Stimulated activated naive CD8-positive, alpha-beta T cell treated with anti-CD3 and anti-CD28 coated beads, Interleukin-15, amount 100 ng/mL, for 72 hours (primary cell): ENCODE data around the gene BEST1.

Experiments
- ATAC-seq: fragments of 150-1000 bp; cut with Tn5 transposase; 2 replicates; pipeline ENCODE4 v1.10.0; 2021; ENCODE audit warnings: mild to moderate bottlenecking, moderate library complexity
- DNase-seq, 2 donors: peaks; one replicate each; pipeline ENCODE4 v3.0.0; 2021 to 2022
- H3K27ac Mint-ChIP-seq, 2 donors: one replicate each; pipeline ENCODE4 v1.8.0; 2022; ENCODE audit warnings: mild to moderate bottlenecking in 2 of 2, mixed read lengths in 2 of 2, moderate library complexity in 2 of 2
- H3K27me3 Mint-ChIP-seq: one replicate; pipeline ENCODE4 v1.8.0; 2022; ENCODE audit warnings: mixed read lengths
- H3K4me1 Mint-ChIP-seq: one replicate; pipeline ENCODE4 v1.8.0; 2022; ENCODE audit warnings: mild to moderate bottlenecking, mixed read lengths
- H3K4me3 Mint-ChIP-seq, 2 donors: one replicate each; pipeline ENCODE4 v1.8.0; 2022; ENCODE audit warnings: mild to moderate bottlenecking in 2 of 2, mixed read lengths in 2 of 2, moderate library complexity in 1 of 2
- H3K9me3 Mint-ChIP-seq, 2 donors: one replicate each; pipeline ENCODE4 v1.8.0; 2022; ENCODE audit warnings: mixed read lengths in 2 of 2

Gene BEST1

GRCh38 chr11:61973476-61974162 is 23.5 kb downstream of the BEST1 start:
- H3K4me1 Mint-ChIP-seq: peaks cover 71% of the 10 kb centered on the region
- DNase-seq (peak in 1 of 2 donors; percentile 11), ATAC-seq (no peak)
- no peaks in the 10 kb centered on the region for H3K27me3 Mint-ChIP-seq
- H3K27ac Mint-ChIP-seq: peak overlapping the region; percentile 96
- H3K4me3 Mint-ChIP-seq: peak overlapping the region; percentile 49 to 53
- no peaks in the 10 kb centered on the region for H3K9me3 Mint-ChIP-seq

- Mint-ChIP-seq H3K9me3 (no peaks in the 10 kb centered on the region), H3K27ac (peak overlapping the region; percentile 84 to 85), H3K27me3 (no peaks in the 10 kb centered on the region), H3K4me1 (peaks cover 57% of the 10 kb centered on the region), H3K4me3 (no peak overlapping the region)
- ATAC-seq (no peak), DNase-seq (no peak)
Measured at GRCh38 chr11:61974766-61975631, 24.8 kb downstream of the BEST1 start.

GRCh38 chr11:61975638-61976419 is 25.7 kb downstream of the BEST1 start:
- Mint-ChIP-seq H3K9me3 (no peaks in the 10 kb centered on the region), H3K27me3 (no peaks in the 10 kb centered on the region), H3K4me3 (no peak overlapping the region), H3K4me1 (peaks cover 50% of the 10 kb centered on the region), H3K27ac (peak overlapping the region in 1 of 2 donors; percentile 85)
- ATAC-seq (no peak), DNase-seq (no peak)

GRCh38 chr11:61976420-61976800 is 26.3 kb downstream of the BEST1 start:
- DNase-seq (no peak), ATAC-seq (no peak)
- Mint-ChIP-seq H3K4me3 (no peak overlapping the region), H3K4me1 (peaks cover 45% of the 10 kb centered on the region), H3K27ac (peak overlapping the region in 1 of 2 donors; percentile 41), H3K9me3 (no peaks in the 10 kb centered on the region), H3K27me3 (no peaks in the 10 kb centered on the region)

- DNase-seq (no peak), ATAC-seq (no peak)
- H3K4me3 Mint-ChIP-seq: no peak overlapping the region
- H3K4me1 Mint-ChIP-seq: peaks cover 39% of the 10 kb centered on the region
- no peaks in the 10 kb centered on the region for H3K9me3 Mint-ChIP-seq
- H3K27me3 Mint-ChIP-seq: no peaks in the 10 kb centered on the region
- peak overlapping the region in 1 of 2 donors; percentile 41 for H3K27ac Mint-ChIP-seq
Measured at GRCh38 chr11:61976813-61977475, 26.8 kb downstream of the BEST1 start.

DNA sequence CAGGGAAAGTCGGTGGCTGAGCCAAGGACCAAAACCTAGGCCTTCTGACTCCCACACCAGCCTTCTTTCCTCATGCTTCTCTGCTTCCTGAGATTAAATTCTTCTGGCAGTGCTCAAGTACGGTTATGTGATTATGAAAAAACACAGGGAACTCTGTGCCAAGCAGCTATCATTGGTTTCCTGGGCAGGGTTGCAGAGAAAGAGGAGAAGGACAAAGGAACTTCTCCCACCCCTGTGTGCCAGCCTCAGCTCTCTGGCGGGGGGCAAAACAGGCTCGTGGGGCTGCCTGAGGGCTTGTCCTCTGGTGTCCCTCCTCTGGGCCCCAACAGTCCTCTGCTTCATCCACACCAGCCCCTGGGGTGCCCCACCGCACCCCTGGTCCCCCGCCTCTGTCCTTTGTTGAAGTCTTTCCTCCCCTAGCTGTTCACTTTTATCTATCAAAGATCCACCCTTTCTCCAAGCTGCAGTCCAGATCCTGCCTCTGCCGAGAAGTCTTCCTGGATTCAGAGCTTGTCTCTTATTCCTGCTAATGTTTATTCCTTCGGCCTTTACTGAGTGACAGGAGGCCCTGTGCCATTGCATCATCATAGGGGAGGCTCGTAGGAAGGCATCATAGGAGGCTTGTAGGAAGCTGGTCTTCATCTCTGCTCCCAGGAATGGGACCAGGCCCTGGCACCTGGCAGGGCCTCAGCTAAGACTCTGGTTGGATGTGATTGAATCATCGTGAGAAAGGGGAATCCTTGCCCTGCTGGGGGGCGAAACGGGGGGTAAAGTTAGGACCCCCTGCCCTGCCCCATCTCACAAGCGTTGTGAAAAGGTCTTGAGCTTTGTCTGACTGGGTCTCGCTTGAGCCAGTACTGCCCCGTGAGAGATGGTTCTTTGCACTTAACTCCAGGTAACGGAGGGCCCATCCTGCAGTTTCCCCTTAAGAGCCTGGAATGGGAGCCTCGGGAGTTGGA is 28.8 kb downstream of the BEST1 start:
- no peaks in the 10 kb centered on the region for H3K9me3 Mint-ChIP-seq
- H3K27ac Mint-ChIP-seq: peak overlapping the region in 1 of 2 donors; percentile 73
- H3K4me1 Mint-ChIP-seq: peaks cover 19% of the 10 kb centered on the region
- H3K27me3 Mint-ChIP-seq: no peaks in the 10 kb centered on the region
- no peak for ATAC-seq
- no peak for DNase-seq
- H3K4me3 Mint-ChIP-seq: no peak overlapping the region

DNA sequence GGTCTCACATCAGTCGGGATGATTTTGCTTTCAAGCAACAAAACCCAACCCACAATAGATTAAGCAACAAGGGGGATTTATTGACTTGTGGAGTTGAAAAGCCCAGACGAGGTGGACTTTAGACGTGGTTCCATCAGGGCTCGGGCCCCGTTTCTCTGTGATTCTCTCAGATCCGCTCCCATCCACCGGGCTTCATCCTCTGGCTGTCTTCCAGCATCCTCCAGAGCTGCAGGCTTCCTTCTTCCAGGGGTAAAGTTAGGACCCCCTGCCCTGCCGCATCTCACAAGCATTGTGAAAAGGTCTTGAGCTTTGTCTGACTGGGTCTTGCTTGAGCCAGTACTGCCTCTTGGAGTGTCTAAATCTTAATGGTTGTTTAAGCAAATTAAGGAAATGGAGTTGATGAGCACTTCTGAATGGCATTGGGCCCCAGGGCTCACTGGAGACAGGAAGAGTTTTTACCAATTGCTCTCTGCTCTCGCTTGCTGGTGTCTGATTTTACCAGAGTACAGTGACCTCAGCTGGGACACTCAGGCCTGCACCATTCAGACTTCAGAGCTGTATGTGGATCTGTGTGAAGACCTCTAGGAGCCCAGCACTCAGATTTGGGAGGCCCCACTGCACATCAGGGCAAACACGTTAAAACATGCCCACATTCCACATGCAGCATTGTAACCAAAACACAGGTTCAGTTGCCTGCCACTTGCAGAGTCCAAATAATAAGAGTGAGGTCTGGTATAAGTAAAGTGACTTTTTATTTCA is 30.8 kb downstream of the BEST1 start:
- H3K9me3 Mint-ChIP-seq: peaks cover 2% of the 10 kb centered on the region in 2 donors
- peaks cover 6% of the 10 kb centered on the region for H3K4me1 Mint-ChIP-seq
- no peak for ATAC-seq
- H3K4me3 Mint-ChIP-seq: no peak overlapping the region
- no peaks in the 10 kb centered on the region for H3K27me3 Mint-ChIP-seq
- peak overlapping the region; percentile 6 to 86 for H3K27ac Mint-ChIP-seq
- no peak for DNase-seq

- ATAC-seq (no peak), DNase-seq (no peak)
- Mint-ChIP-seq H3K27me3 (no peaks in the 10 kb centered on the region), H3K27ac (peak overlapping the region in 1 of 2 donors; percentile 5), H3K9me3 (peaks cover 19 to 24% of the 10 kb centered on the region in 2 donors), H3K4me1 (no peaks in the 10 kb centered on the region), H3K4me3 (no peak overlapping the region)
Measured at GRCh38 chr11:61983419-61983818, 33.3 kb downstream of the BEST1 start.

DNA sequence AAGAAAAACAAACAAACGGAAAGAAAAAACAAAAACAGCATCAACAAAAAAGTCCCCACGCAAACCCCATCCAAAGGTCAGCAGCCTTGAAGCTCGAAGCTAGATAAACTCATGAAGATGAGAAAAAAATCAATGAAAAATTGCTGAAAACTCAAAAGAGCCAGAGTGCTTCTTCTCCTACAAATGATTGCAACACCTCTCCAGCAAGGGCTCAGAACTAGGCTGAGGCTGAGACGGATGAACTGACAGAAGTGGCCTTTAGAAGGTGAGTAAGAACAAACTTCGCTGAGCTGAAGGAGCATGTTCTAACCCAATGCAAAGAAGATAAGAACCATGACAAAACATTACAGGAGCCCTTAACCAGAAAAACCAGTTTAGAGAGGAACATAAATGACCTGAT is 35.7 kb downstream of the BEST1 start:
- no peak overlapping the region for H3K27ac Mint-ChIP-seq
- H3K27me3 Mint-ChIP-seq: no peaks in the 10 kb centered on the region
- H3K4me3 Mint-ChIP-seq: no peak overlapping the region
- H3K9me3 Mint-ChIP-seq: peaks cover 27 to 38% of the 10 kb centered on the region in 2 donors
- DNase-seq: no peak
- no peaks in the 10 kb centered on the region for H3K4me1 Mint-ChIP-seq
- ATAC-seq: no peak

DNA sequence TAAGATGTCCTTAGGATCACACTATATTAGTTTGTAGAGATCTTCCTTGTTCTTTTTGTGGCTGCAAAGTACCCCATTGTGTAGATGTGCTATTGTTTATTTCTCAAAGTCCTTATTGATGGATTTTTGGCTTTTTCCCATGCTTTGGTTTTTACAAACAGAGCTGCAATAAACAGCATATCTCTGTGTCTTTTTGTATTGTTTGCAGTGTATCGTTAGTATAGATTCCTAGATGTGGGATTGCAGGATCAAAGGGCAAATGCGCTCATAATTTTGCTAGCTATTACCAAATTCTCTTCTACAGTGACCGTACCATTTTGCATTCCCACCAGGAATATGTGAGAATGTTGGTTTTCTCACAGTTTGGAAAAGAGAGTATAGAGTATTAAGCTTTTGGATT is 44.8 kb downstream of the BEST1 start:
- no peaks in the 10 kb centered on the region for H3K27me3 Mint-ChIP-seq
- H3K9me3 Mint-ChIP-seq: peaks cover 10 to 21% of the 10 kb centered on the region in 2 donors
- no peaks in the 10 kb centered on the region for H3K4me1 Mint-ChIP-seq
- ATAC-seq: no peak
- no peak overlapping the region for H3K27ac Mint-ChIP-seq
- H3K4me3 Mint-ChIP-seq: no peak overlapping the region
- DNase-seq: no peak

- Mint-ChIP-seq H3K4me1 (no peaks in the 10 kb centered on the region), H3K4me3 (no peak overlapping the region), H3K9me3 (peaks cover 7 to 10% of the 10 kb centered on the region in 2 donors), H3K27me3 (no peaks in the 10 kb centered on the region), H3K27ac (no peak overlapping the region)
- DNase-seq (no peak), ATAC-seq (no peak)
Measured at GRCh38 chr11:61996933-61997332, 46.8 kb downstream of the BEST1 start.

DNA sequence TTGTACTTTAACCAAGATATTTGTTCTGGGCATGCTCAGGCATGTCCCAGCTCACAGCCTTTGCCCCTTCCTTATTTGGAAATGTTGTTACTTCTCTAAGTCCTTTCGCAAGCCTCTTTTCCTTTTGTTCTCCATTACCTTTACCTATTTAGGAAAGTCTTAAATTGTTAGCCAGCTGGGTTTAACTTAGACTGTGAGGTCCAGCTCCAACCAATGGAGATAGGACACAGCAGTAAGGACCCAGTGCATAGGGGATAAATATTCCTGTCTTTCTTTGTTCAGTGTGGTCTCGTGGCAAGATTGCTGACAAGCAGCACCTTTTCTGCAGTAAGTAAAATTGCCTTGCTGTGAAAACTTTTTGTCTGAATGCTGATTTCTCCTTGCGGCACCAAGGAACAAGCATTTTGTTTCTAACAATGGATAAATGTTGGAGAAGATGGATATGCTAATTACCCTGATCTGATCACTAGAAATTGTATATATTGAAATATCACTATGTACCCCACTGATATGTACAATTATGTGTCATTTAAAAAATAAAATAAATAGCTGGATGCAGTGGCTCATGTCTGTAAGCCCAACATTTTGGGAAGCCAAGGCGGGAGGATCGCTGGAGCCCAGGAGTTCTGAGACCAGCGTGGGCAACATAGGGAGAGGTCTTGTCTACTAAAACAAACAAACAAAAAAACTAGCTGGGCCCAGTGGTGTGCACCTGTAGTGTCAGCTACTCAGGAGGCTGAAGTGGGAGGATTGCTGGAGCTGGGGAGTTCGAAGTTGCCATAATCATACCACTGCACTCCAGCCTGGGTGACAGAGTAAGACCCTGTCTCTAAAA is 49.2 kb downstream of the BEST1 start:
- Mint-ChIP-seq H3K4me1 (no peaks in the 10 kb centered on the region), H3K27ac (peak overlapping the region; percentile 2 to 63), H3K4me3 (no peak overlapping the region), H3K9me3 (peaks cover 7 to 10% of the 10 kb centered on the region in 2 donors), H3K27me3 (no peaks in the 10 kb centered on the region)
- ATAC-seq (no peak), DNase-seq (no peak)
